Fibroblast of the aortic adventitia (primary cell): Measurements from ENCODE around the gene KDSR. TPM values are rescaled to one million over a fixed set of nuclear protein-coding genes. Genes with fewer than 3 reads are reported as not detected.

Source experiments
- DNase-seq: peaks from one replicate; pipeline ENCODE4 v3.0.0-alpha.2; 2010; ENCODE audit warnings: low read depth
- H3K4me3 ChIP-seq: 2 replicates; pipeline ENCODE4 v1.5.1; 2011; ENCODE audit warnings: low read depth, mild to moderate bottlenecking, control low read depth, low read length, moderate library complexity
- CTCF ChIP-seq: IDR thresholded peaks from 2 replicates; pipeline ENCODE4 v1.5.1; 2011; ENCODE audit warnings: mild to moderate bottlenecking, low read length, control low read depth, inconsistent platforms; ENCODE audit not compliant: insufficient read depth
- total RNA-seq: library from RNA; depleted of rRNA; stranded (reverse); fragments of >200 nt; gene quantifications from 2 replicates; pipeline ENCODE4 v1.2.3, GENCODE V29; 2012; ENCODE audit warnings: low replicate concordance

Gene KDSR
- total RNA-seq, 1 donor: 55.0 TPM

- H3K4me3 ChIP-seq: no peak overlapping the region
- TF ChIP-seq CTCF: no peak
- DNase-seq: no peak
Observed at GRCh38 chr18:63309422-63309821, 57.6 kb downstream of the KDSR start.

DNA sequence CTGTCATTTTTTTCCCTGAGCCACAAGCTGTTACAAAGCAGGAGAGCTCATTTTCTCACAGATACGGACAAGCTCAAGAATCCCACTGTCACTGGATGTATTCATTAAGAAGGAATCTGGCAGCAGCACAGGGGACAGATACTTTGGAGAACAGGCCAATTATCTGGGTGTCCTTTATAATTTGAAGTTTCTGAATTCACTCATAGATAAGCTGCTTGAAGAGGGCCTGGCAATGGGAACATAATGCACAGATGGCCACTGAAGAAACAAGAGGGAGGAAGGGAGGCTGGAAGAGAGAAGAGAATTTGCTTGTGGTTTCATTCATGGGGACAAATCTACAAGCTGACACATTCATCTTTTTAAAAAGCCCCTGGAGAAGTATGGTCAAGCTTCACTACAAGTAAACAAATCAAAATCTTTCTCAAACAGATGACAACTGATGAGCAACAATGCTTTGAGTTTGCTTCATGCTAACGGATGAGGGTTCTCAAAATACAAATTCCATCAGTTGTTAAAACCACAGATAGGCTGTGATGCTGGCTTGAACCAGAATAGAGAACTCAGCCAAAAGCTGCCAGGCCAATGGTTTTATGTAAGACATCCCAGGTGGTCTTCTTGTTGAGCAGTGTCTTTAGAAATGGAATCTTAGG is 59.3 kb downstream of the KDSR start:
- no peak for DNase-seq
- H3K4me3 ChIP-seq: no peak overlapping the region
- TF ChIP-seq CTCF: no peak

DNA sequence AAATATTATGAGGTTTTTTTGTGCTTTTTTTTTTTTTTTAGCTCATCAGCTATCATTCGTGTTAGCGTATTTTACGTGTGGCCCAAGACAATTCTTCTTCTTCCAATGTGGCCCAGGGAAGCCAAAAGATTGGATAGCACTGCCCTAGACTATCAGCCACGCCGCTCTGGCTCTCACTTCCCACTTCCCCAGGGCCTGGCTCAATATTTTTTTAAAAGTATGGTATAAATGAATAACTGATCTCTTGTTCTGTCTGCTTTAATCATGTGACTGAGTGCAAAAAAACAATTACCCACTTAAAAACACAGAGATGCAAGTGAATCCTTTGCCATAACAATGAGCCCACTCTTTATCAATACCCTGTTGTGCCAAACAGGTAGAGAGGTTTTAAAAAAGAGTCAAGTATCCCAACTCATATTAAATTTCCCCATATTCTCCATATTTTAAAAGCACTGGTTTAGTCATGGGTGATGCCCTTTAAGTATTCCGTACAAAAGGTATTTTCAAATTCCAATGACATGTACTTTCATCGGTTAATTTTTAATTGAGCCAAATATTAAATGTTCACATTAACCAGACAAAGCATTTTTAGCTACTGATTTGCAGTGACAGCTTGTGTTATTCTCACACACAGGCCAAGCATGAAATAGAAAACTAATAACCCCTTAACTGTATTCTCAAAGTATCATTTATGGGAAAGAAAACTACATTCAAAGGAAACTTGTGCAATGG is 60.0 kb downstream of the KDSR start:
- DNase-seq: no peak
- H3K4me3 ChIP-seq: no peak overlapping the region
- TF ChIP-seq CTCF: no peak

DNA sequence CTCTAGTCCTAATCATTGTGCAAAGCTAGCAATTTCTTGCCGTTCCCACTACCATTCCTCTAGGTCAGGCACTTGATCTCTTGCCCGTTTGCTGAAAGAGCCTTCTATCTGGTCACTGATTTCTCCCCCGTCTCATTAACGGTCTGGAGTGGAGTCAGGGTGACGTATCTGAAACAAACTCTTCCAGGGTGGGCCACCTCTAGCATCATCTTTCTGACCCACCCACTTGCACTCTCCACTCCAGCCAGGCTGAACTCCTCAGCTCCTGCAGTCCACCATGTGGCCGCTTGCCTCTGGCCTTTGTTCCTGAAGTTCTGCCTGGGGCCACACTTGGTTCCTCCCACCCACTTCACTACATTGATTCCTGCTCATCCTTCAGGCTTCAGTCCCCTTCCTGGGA is 60.8 kb downstream of the KDSR start:
- H3K4me3 ChIP-seq: no peak overlapping the region
- DNase-seq: no peak
- no peak for TF ChIP-seq CTCF

- H3K4me3 ChIP-seq: no peak overlapping the region
- no peak for TF ChIP-seq CTCF
- no peak for DNase-seq
Observed at GRCh38 chr18:63303547-63303946, 63.5 kb downstream of the KDSR start.

- TF ChIP-seq CTCF: no peak
- no peak overlapping the region for H3K4me3 ChIP-seq
- DNase-seq: no peak
Observed at GRCh38 chr18:63302636-63303405, 64.2 kb downstream of the KDSR start.
